Endothelial cell of umbilical vein (primary cell): ENCODE measurements around the gene LNPEP. TPM values are rescaled to one million over a fixed set of nuclear protein-coding genes. Genes with fewer than 3 reads are reported as not detected.
A peak's percentile ranks its signal among the peaks of the same experiment; 100 is the strongest.

Experiments
- BruUV-seq: library from RNA; stranded (reverse); fragments of 400-500 nt; replicated peaks from 2 replicates; lab custom pipeline; 2021; lab: Mats Ljungman, UMichigan
- CTCF ChIA-PET: fragments of 300-600, 350-600 bp; sonication (Branson Sonifier 250); formaldehyde crosslinking; loops from one replicate; lab custom pipeline; 2021; ENCODE audit warnings: antibody characterized with exemption, inconsistent platforms; lab: Charles Lee
- POLR2A ChIA-PET: fragments of 300-600, 350-600 bp; sonication (Branson Sonifier 250); formaldehyde crosslinking; loops from one replicate; lab custom pipeline; 2021; ENCODE audit warnings: antibody characterized with exemption, inconsistent platforms; lab: Charles Lee
- DNase-seq: peaks from one replicate; pipeline ENCODE4 v3.0.0-alpha.2; 2011; ENCODE audit warnings: low read depth, low spot score
- FAIRE-seq: peaks from 2 replicates; lab custom pipeline; 2011; peaks lifted over from hg19 to GRCh38; lab: Jason Lieb, UNC
- H2AFZ ChIP-seq: 2 replicates; pipeline ENCODE4 v1.6.0; 2012; ENCODE audit warnings: low read depth, low read length, control low read depth, inconsistent platforms
- H3K27ac ChIP-seq: 2 replicates; pipeline ENCODE4 v1.5.1; 2011; ENCODE audit warnings: low read depth, mild to moderate bottlenecking, control low read depth, low read length, moderate library complexity; ENCODE audit not compliant: insufficient read depth
- H3K27me3 ChIP-seq, 2 experiments: 2 replicates each; pipeline versions ENCODE4 v1.6.0 to v1.6.1; 2011; ENCODE audit warnings: low read length in 2 of 2, mixed read lengths in 1 of 2; ENCODE audit not compliant: control insufficient read depth in 2 of 2, insufficient read depth in 2 of 2
- H3K36me3 ChIP-seq, 2 experiments: 2 replicates in 1 of 2; 3 replicates in 1 of 2; pipeline ENCODE4 v1.5.1; 2011; ENCODE audit warnings: low read length in 2 of 2, mild to moderate bottlenecking in 1 of 2, moderate library complexity in 1 of 2; ENCODE audit not compliant: control insufficient read depth in 2 of 2, insufficient read depth in 2 of 2; ENCODE audit errors: extremely low read depth in 1 of 2
- H3K4me1 ChIP-seq: 3 replicates; pipeline ENCODE4 v1.5.1; 2011; ENCODE audit warnings: mild to moderate bottlenecking, low read length; ENCODE audit not compliant: control insufficient read depth, insufficient read depth; ENCODE audit errors: extremely low read depth
- H3K4me2 ChIP-seq: 2 replicates; pipeline ENCODE4 v1.6.1; 2011; ENCODE audit warnings: low read length, control low read depth, mixed read lengths; ENCODE audit not compliant: insufficient read depth
- H3K4me3 ChIP-seq, 3 experiments: fragments of 200-600 bp in 1 of 3; sonication (generic), shearing (Covaris generic) in 1 of 3; replicated peaks in 1 of 3; 2 replicates each; pipeline ENCODE4 v1.5.1; 2011 to 2016; ENCODE audit warnings: control low read depth in 3 of 3, low read length in 3 of 3, mild to moderate bottlenecking in 2 of 3, inconsistent platforms in 1 of 3, low read depth in 1 of 3, moderate library complexity in 1 of 3; ENCODE audit not compliant: insufficient read depth in 1 of 3
- H3K79me2 ChIP-seq: 2 replicates; pipeline ENCODE4 v1.6.0; 2012; ENCODE audit warnings: low read length, inconsistent platforms; ENCODE audit not compliant: control insufficient read depth, insufficient read depth
- H3K9ac ChIP-seq: replicated peaks from 2 replicates; pipeline ENCODE3; 2011; ENCODE audit warnings: low read length, control low read depth; ENCODE audit not compliant: insufficient read depth; ENCODE audit errors: extremely low read depth
- H3K9me1 ChIP-seq: replicated peaks from 3 replicates; pipeline ENCODE4 v1.6.0; 2011; ENCODE audit warnings: mild to moderate bottlenecking, low read length; ENCODE audit not compliant: control insufficient read depth, insufficient read depth; ENCODE audit errors: extremely low read depth
- H3K9me3 ChIP-seq: replicated peaks from 2 replicates; pipeline ENCODE4 v1.5.1; 2012; ENCODE audit warnings: low read length, inconsistent platforms; ENCODE audit not compliant: control insufficient read depth, insufficient read depth
- H4K20me1 ChIP-seq: replicated peaks from 2 replicates; pipeline ENCODE3; 2011; ENCODE audit warnings: mild to moderate bottlenecking, low read length; ENCODE audit not compliant: control insufficient read depth, insufficient read depth; ENCODE audit errors: extremely low read depth
- CTCF ChIP-seq, 2 donors: IDR thresholded peaks; 1 replicate in 1 of 2; 2 replicates in 1 of 2; pipeline ENCODE4 v1.5.1; 2011; ENCODE audit warnings: low read length in 2 of 2, mild to moderate bottlenecking in 2 of 2, moderate library complexity in 2 of 2, control low read depth in 1 of 2, inconsistent platforms in 1 of 2, low read depth in 1 of 2; ENCODE audit not compliant: insufficient read depth in 1 of 2; ENCODE audit errors: extremely low read depth in 1 of 2
- EZH2 ChIP-seq: IDR thresholded peaks from 2 replicates; pipeline ENCODE4 v1.6.1; 2012; ENCODE audit warnings: borderline replicate concordance, low read depth, mild to moderate bottlenecking, moderate library complexity, low read length, inconsistent platforms; ENCODE audit not compliant: severe bottlenecking
- FOS ChIP-seq: IDR thresholded peaks from 2 replicates; pipeline ENCODE4 v1.6.1; 2011; ENCODE audit warnings: mild to moderate bottlenecking, low read length, moderate library complexity, borderline replicate concordance; ENCODE audit not compliant: insufficient read depth
- GATA2 ChIP-seq: IDR thresholded peaks from 2 replicates; pipeline ENCODE4 v1.7.0; 2011; ENCODE audit warnings: low read depth, mild to moderate bottlenecking, moderate library complexity, mixed read lengths, low read length; ENCODE audit not compliant: insufficient read length, insufficient read depth
- JUN ChIP-seq: IDR thresholded peaks from 2 replicates; pipeline ENCODE4 v1.6.1; 2011; ENCODE audit warnings: borderline replicate concordance, low read depth; ENCODE audit not compliant: insufficient read length, insufficient read depth
- MAX ChIP-seq: IDR thresholded peaks from 2 replicates; pipeline ENCODE4 v1.6.1; 2011; ENCODE audit not compliant: insufficient read depth, insufficient read length
- MYC ChIP-seq: IDR thresholded peaks from one replicate; pipeline ENCODE4 v1.6.1; 2011; ENCODE audit warnings: mild to moderate bottlenecking, low read depth, low read length
- POLR2A ChIP-seq: IDR thresholded peaks from 2 replicates; pipeline ENCODE4 v1.6.1; 2012; ENCODE audit warnings: low read depth, mild to moderate bottlenecking, control low read depth, low read length
- POLR2AphosphoS5 ChIP-seq: IDR thresholded peaks from 2 replicates; pipeline ENCODE4 v1.6.1; 2012; ENCODE audit warnings: low read depth, mild to moderate bottlenecking, control low read depth, low read length, moderate library complexity; ENCODE audit not compliant: insufficient read depth
- dilution Hi-C: fragments of 300-500 bp; cut with MboI; formaldehyde crosslinking; loops from one replicate; pipeline ENCODE4 v1.15.0; 2019; ENCODE audit warnings: low sequenced_read_pairs; ENCODE audit not compliant: extremely low pct_ligation_motif_present
- intact Hi-C: fragments of 100-400 bp; cut with micrococcal nuclease; formaldehyde crosslinking; loops from one replicate; pipeline ENCODE4 v1.10.0; 2022
- polyA plus RNA-seq, 4 experiments: library from polyadenylated mRNA; depleted of rRNA in 3 of 4; stranded (reverse) in 3 of 4; unstranded in 1 of 4; fragments of >200 nt; gene quantifications; 2 replicates each; pipeline versions ENCODE4 v1.2.1 to v1.2.3, GENCODE V29; 2011 to 2012; ENCODE audit warnings: missing spikeins in 1 of 4
- total RNA-seq: library from RNA; stranded (reverse); gene quantifications from 2 replicates; pipeline ENCODE4 v1.2.3, GENCODE V29; 2021

Gene LNPEP
- total and polyA plus RNA-seq, 2 donors (not counting 3 experiments of a cell fraction or from before 2014, with no cell fraction given): 7.0 to 23.5 TPM

GRCh38 chr5:96942911-96943310, 7.0 kb downstream of the LNPEP start:
- H4K20me1 ChIP-seq: peaks cover 2% of the 10 kb centered on the region
- ChIA-PET POLR2A (no interaction called here), CTCF (no interaction called here)
- peak; percentile 17 for TF ChIP-seq FOS
- TF ChIP-seq CTCF (IDR thresholded peaks at IDR 0.05; ENCODE audit: extremely low read depth in 1 of 2, insufficient read depth in 1 of 2, low read depth in 1 of 2, low read length in 2 of 2): no peak
- no peak for TF ChIP-seq EZH2
- no peak for TF ChIP-seq POLR2AphosphoS5
- no peak for TF ChIP-seq POLR2A
- peak; percentile 11 for TF ChIP-seq GATA2
- TF ChIP-seq MAX: no peak
- TF ChIP-seq JUN: peak; percentile 15
- no peak for TF ChIP-seq MYC
- H3K27me3 ChIP-seq: no peaks in the 10 kb centered on the region
- H3K9me1 ChIP-seq: no peaks in the 10 kb centered on the region
- FAIRE-seq: no peak
- no peak overlapping the region for H3K4me3 ChIP-seq
- no peak overlapping the region for H2AFZ ChIP-seq
- no peaks in the 10 kb centered on the region for H3K36me3 ChIP-seq
- no peaks in the 10 kb centered on the region for H3K4me1 ChIP-seq
- no peak for DNase-seq
- intact Hi-C loops (no loop called here), dilution Hi-C loops (no loop called here)
- no peaks in the 10 kb centered on the region for H3K9me3 ChIP-seq
- no peak overlapping the region for H3K4me2 ChIP-seq
- no TSS peak for BruUV-seq
- H3K9ac ChIP-seq: no peak overlapping the region
- no peak overlapping the region for H3K27ac ChIP-seq
- peaks cover 31% of the 10 kb centered on the region for H3K79me2 ChIP-seq
